Neural crest cell (in vitro differentiated cells): ENCODE data around the gene ASTN2. TPM values are rescaled to one million over a fixed set of nuclear protein-coding genes. Genes with fewer than 3 reads are reported as not detected.

Source experiments
- DNase-seq: peaks from one replicate; pipeline ENCODE4 v3.0.0; 2021; ENCODE audit warnings: low read depth, mixed read lengths, low spot score
- H3K27ac Mint-ChIP-seq: one replicate; pipeline ENCODE4 v1.8.0; 2021; ENCODE audit warnings: mild to moderate bottlenecking, mixed read lengths; ENCODE audit not compliant: unreplicated experiment
- H3K27me3 Mint-ChIP-seq: 2 replicates; pipeline ENCODE4 v1.8.0; 2021; ENCODE audit warnings: low read depth, mild to moderate bottlenecking, mixed read lengths
- H3K36me3 Mint-ChIP-seq: 2 replicates; pipeline ENCODE4 v1.8.0; 2021; ENCODE audit warnings: low read depth, mild to moderate bottlenecking, mixed read lengths
- H3K4me1 Mint-ChIP-seq: 2 replicates; pipeline ENCODE4 v1.8.0; 2021; ENCODE audit warnings: mixed read lengths
- H3K4me3 Mint-ChIP-seq: one replicate; pipeline ENCODE4 v1.8.0; 2021; ENCODE audit warnings: mild to moderate bottlenecking, mixed read lengths
- H3K9me3 Mint-ChIP-seq: 2 replicates; pipeline ENCODE4 v1.8.0; 2021; ENCODE audit warnings: mixed read lengths
- total RNA-seq: library from RNA; stranded (reverse); gene quantifications from 2 replicates; pipeline ENCODE4 v1.2.1, GENCODE V29; 2021
- TF ChIP-seq, protein P1 (sequence below): fragments of 200-600 bp; sonication (generic); conservative IDR thresholded peaks from 2 replicates; pipeline ENCODE4 v1.5.0; 2021; ENCODE audit warnings: antibody characterized with exemption, mild to moderate bottlenecking

Gene ASTN2
- total RNA-seq, 1 donor from 2014 or later: 7.3 TPM

- Mint-ChIP-seq H3K27ac (peak overlapping the region; percentile 43), H3K36me3 (peaks cover 8% of the 10 kb centered on the region), H3K4me3 (peak overlapping the region; percentile 95), H3K9me3 (no peaks in the 10 kb centered on the region), H3K27me3 (peaks cover 4% of the 10 kb centered on the region), H3K4me1 (peaks cover 33% of the 10 kb centered on the region)
- no peak for DNase-seq
- TF ChIP-seq, protein P1, sequence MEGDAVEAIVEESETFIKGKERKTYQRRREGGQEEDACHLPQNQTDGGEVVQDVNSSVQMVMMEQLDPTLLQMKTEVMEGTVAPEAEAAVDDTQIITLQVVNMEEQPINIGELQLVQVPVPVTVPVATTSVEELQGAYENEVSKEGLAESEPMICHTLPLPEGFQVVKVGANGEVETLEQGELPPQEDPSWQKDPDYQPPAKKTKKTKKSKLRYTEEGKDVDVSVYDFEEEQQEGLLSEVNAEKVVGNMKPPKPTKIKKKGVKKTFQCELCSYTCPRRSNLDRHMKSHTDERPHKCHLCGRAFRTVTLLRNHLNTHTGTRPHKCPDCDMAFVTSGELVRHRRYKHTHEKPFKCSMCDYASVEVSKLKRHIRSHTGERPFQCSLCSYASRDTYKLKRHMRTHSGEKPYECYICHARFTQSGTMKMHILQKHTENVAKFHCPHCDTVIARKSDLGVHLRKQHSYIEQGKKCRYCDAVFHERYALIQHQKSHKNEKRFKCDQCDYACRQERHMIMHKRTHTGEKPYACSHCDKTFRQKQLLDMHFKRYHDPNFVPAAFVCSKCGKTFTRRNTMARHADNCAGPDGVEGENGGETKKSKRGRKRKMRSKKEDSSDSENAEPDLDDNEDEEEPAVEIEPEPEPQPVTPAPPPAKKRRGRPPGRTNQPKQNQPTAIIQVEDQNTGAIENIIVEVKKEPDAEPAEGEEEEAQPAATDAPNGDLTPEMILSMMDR: no peak
Measured at GRCh38 chr9:116686693-116687073, 728.2 kb downstream of the ASTN2 start.

GRCh38 chr9:116686135-116686534 lies 728.7 kb downstream of the ASTN2 start:
- peak overlapping the region; percentile 95 for H3K4me3 Mint-ChIP-seq
- no peaks in the 10 kb centered on the region for H3K9me3 Mint-ChIP-seq
- peaks cover 4% of the 10 kb centered on the region for H3K27me3 Mint-ChIP-seq
- TF ChIP-seq, protein P1: no peak
- DNase-seq: no peak
- H3K36me3 Mint-ChIP-seq: peaks cover 8% of the 10 kb centered on the region
- no peak overlapping the region for H3K27ac Mint-ChIP-seq
- peaks cover 33% of the 10 kb centered on the region for H3K4me1 Mint-ChIP-seq

DNA sequence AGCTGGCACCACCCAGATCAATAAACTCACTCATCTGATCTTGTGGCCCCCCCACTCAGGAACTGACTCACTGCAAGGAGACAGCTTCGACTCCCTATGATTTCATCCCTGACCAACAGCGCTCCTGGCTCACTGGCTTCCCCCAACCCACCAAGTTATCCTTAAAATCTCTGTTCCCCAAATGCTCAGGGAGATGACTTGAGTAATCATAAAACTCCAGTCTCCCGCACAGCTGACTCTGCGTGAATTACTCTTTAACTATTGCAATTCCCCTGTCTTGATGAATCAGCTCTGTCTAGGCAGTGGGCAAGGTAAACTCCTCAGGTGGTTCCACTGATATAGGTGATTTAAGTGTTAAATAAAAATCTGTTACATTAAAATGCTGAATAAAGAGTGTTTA lies 729.7 kb downstream of the ASTN2 start:
- no peaks in the 10 kb centered on the region for H3K9me3 Mint-ChIP-seq
- peak overlapping the region; percentile 56 for H3K4me3 Mint-ChIP-seq
- DNase-seq: no peak
- H3K4me1 Mint-ChIP-seq: peaks cover 31% of the 10 kb centered on the region
- H3K27ac Mint-ChIP-seq: no peak overlapping the region
- peaks cover 4% of the 10 kb centered on the region for H3K27me3 Mint-ChIP-seq
- TF ChIP-seq, protein P1: no peak
- peaks cover 8% of the 10 kb centered on the region for H3K36me3 Mint-ChIP-seq

DNA sequence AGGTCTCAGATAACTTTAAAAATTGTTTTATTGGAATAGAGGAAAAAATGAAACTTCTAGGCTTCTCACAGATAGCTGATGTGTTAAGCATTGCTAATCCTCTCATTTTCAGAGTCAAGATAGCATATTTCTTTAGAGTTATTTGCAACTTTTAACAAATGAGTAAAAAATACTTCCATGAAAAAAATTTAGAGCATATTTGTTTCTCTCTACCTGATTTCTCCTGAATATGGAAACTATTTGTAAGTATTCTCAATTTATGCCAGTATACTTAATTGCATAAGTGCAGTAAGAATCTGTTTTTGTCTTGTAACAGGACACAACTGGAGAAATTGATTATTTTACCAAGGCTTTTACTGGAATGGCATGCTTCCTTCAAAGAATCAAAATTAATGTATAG lies 731.3 kb downstream of the ASTN2 start:
- no peak overlapping the region for H3K4me3 Mint-ChIP-seq
- H3K4me1 Mint-ChIP-seq: peaks cover 23% of the 10 kb centered on the region
- no peak for DNase-seq
- peaks cover 4% of the 10 kb centered on the region for H3K27me3 Mint-ChIP-seq
- TF ChIP-seq, protein P1: no peak
- peaks cover 8% of the 10 kb centered on the region for H3K36me3 Mint-ChIP-seq
- H3K9me3 Mint-ChIP-seq: no peaks in the 10 kb centered on the region
- no peak overlapping the region for H3K27ac Mint-ChIP-seq

GRCh38 chr9:116674210-116674980 lies 740.5 kb downstream of the ASTN2 start:
- TF ChIP-seq, protein P1: no peak
- H3K9me3 Mint-ChIP-seq: peaks cover 15% of the 10 kb centered on the region
- no peak overlapping the region for H3K4me3 Mint-ChIP-seq
- peaks cover 4% of the 10 kb centered on the region for H3K4me1 Mint-ChIP-seq
- peaks cover 8% of the 10 kb centered on the region for H3K36me3 Mint-ChIP-seq
- DNase-seq: no peak
- no peaks in the 10 kb centered on the region for H3K27me3 Mint-ChIP-seq
- no peak overlapping the region for H3K27ac Mint-ChIP-seq
